ENCODE results near the gene PCBP3.

PCBP3 gene

DNA sequence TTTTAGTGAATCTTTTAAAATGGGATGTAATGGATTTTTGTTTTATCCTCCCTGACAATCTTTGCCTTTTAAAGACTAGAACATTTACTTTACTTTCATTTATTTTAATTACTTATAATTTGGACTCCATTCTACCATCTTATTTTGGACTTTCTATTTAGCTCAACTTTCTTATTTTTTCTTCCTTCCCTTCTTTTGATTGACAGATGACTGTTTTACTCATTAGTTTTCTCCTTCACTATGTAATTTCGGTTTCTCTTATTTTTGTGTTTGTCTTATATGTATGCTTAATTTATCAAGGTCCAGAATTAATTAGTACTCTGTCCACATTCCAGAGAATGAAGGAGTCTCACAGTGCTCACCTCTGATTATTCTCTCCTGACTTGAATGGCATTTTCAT, 109.9 kb downstream of the PCBP3 start:
- no peak for DNase-seq (ENCODE audit: low read depth, low spot score)

DNA sequence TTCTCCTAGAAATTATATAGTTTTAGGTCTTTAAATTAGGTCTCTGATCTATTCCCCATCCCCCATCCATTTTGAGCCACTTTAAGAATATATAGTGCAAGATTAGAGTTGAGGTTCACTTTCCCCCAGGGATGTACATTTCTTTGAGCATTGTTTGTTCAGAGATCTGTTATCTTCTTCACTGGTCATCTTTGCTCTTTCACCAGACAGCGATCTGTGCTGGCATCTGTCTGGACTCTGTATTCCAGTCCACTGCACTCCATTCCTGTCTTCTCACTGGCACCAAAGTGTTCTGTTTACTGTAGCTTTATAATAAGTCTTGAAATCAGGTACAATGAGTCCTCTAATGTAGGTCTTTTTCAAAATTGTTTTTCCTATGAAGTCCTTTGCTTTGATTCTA, 112.5 kb downstream of the PCBP3 start:
- no peak for DNase-seq (ENCODE audit: low read depth, low spot score)

DNA sequence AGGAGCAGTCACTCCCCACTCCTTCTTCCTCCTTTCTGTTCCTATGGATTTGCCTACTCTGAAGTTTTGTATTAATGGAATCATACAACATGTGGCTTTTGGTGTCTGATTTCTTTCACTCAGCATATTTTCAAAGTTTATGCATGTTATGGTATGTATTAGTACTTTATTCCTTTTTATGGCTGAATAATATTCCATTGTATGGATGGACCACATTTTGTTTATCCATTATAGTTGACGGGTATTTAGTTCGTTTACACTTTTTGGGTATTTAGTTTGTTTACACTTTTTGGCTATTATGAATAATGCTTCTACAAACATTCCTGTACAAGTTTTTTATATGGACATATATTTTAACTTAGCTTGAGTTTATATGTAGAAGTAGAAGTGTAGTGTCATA, 113.1 kb downstream of the PCBP3 start:
- no peak for DNase-seq (ENCODE audit: low read depth, low spot score)

DNA sequence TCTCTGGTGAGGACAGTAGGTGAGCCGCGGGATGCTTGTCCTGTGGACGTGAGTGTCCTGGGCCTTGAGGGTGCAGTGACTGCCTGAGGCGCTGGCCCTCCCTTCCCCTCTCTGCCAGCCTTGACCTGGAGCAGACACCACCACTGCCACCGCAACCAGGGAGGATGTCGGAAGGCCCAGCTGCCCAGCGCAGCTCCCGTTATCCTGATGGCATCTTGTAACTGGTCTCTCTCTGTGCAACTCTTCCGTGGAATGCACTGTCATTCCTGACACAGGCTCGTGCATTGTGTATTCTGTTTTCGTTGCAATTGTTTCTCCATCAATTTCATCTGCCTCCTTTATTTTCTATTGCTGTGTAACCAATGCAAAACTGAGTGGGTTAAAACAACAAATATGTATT, 118.2 kb downstream of the PCBP3 start:
- DNase-seq (ENCODE audit: low read depth, low spot score), result no peak

DNA sequence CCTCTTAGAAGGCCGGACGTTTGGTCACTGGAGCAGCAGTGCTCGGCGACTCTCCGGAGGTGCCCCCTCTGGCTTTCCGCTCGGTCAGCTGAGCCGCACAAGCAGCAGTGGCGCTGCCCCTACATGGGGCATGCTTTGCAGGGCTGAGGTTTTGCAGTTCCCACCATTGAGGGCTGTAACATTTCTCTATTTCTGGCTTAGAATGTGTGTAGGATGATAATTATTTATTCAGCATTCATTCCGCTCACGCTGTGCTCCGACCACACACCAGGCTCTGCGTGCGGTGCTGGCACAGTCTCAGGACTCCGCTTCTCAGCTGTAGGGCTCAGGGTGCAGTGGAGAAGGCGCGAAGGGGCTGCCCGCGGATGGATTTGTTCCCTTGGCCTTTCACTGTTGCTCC, 119.5 kb downstream of the PCBP3 start:
- DNase-seq (ENCODE audit: low read depth, low spot score), result no peak

DNA sequence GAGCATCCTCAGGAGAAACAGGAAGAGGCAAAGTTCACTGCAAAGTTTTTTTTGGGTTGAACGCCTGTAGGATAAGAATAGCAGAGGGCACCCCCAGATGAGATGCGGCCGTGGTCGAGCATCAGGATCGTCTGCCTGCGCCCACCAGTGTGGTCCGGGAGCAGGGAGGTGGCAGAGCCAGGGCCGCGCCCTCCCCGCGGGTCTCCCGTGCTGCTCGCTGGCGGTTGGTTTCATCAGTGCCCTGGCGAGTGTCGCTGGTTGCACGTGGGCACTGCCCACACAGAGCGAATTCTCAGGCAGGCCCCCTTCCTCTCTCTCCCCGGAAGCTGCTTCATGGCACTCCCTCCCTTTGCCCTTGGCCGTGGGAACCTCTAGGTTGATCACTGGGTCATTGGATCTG, 120.0 kb downstream of the PCBP3 start:
- DNase-seq (ENCODE audit: low read depth, low spot score), result no peak

- no peak for DNase-seq (ENCODE audit: low read depth, low spot score)
These were observed 121.3 kb downstream of the PCBP3 start for GRCh38 chr21:45764792-45765191.

GRCh38 chr21:45765375-45765774, 121.8 kb downstream of the PCBP3 start:
- DNase-seq (ENCODE audit: low read depth, low spot score), result no peak

DNA sequence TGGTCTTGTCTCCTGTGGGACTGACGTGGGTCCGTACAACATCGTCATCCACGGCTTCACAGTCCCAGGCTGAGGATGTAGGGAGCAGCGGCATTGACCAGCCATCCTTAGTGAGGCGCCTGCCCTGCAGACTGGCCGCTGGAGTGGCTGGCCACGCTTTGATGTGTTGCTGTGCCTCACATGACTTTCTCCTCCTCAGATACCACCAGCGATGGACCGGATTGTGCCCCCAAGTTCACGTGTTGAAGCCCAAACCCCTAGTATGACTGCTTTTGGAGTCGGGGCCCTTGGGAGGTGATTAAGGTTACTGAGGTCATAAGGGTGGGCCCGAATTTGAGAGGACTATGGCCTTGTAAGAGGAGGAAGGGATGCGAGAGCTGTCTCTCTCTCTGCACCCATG, 122.5 kb downstream of the PCBP3 start:
- DNase-seq (ENCODE audit: low read depth, low spot score), result no peak

DNA sequence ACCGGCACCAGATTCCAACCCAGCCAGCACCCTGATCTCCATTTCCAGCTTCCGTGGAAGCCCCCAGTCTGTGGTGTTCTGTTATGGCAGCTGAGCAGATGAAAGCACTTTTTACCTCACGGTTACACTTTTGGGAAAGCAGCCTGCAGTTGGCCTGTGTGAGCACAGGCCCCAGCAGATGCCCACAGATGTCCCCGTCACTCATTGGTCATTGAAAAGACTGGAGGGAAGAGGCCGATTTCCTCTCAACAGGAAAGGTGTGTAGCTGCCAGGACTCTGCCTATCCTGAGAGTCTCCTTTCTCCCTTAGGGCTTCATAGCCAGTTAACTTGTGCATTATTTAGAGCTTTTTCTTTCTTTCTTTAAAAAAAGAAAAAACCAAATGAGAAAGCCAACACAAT, 123.0 kb downstream of the PCBP3 start:
- DNase-seq (ENCODE audit: low read depth, low spot score), result no peak

DNA sequence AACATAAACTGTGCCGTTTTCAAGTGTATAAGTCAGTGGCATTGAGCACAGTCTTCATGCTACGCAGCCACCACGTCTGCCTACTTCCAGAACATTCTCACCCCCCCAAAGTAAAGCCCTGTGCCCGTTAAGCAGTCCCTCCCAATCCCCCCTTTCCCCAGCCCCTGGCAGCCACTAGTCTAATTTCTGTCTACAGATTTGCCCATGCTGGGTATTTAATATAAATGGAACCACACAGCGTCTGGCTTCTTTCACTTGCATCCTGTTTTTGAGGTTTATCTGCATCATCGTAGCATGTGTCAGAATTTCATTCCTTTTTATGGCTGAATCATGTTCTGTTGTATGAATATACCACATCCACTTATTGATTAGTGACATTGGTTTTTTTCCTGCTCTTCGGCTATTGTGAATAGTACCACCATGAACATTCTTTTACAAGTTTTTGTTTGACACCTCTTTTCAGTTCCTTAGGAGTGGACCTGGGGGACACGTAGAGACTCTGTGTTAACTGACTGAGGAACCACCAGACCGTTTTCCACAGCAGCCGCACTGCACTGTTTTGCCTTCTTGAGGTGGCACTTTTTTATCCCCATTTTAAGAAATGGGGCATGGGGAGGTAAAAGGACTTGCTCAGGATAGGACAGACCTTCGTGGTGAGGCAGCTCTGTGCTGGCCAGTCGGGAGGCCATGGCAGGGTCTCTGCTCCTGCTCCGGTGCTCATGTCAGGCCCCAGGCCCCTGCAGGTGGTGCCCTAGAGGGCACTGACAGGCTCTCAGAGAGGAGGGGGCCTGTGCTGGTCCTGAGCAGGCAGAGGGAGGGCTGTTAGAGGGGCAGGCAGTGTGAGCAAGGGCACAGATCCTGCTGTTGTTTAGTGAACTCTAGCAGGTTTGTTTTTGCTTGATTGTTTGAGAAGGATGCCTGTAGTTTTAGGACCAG, 123.8 kb downstream of the PCBP3 start:
- no peak for DNase-seq (ENCODE audit: low read depth, low spot score)

- DNase-seq (ENCODE audit: low read depth, low spot score), result no peak
These were observed 124.7 kb downstream of the PCBP3 start for GRCh38 chr21:45768011-45768739.

- no peak for DNase-seq (ENCODE audit: low read depth, low spot score)
These were observed 125.2 kb downstream of the PCBP3 start for GRCh38 chr21:45768740-45769048.

- no peak for DNase-seq (ENCODE audit: low read depth, low spot score)
These were observed 125.8 kb downstream of the PCBP3 start for GRCh38 chr21:45769294-45769693.

GRCh38 chr21:45769896-45770295, 126.4 kb downstream of the PCBP3 start:
- DNase-seq (ENCODE audit: low read depth, low spot score), result no peak

DNA sequence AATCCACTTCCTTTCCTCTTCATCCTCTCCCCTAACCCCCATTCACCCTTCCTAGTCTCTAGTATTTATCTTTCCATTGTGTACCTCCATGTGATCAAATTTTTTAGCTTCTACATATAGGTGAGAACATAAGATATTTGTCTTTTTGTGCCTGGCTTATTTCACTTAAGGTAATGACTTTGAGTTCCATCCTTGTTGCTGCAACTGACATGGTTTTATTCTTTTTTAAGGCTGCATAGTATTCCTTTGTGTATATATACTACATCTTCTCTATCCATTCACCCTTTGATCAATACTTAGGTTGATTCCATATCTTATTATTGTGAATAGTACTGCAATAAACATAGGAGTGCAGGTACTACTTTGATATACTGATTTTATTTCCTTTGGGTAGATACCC, 128.7 kb downstream of the PCBP3 start:
- DNase-seq (ENCODE audit: low read depth, low spot score), result no peak

DNA sequence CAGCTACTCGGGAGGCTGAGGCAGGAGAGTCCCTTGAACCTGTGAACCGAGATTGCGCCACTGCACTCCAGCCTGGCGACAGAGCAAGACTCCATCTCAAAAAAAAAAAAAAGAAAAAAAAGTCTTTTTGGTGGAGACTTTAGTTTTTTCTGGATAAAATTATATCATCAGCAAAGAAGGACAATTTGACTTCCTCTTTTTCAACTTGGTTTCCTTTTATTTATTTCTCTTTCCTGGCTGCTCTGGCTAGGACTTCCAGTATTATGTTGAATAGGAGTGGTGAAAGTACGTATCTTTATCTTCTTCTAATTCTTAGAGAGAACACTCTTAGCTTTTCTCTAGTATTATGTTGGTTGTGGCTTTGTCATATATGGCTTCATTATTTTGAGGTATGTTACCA, 130.8 kb downstream of the PCBP3 start:
- no peak for DNase-seq (ENCODE audit: low read depth, low spot score)

GRCh38 chr21:45776971-45777370, 133.4 kb downstream of the PCBP3 start:
- DNase-seq (ENCODE audit: low read depth, low spot score), result no peak

DNA sequence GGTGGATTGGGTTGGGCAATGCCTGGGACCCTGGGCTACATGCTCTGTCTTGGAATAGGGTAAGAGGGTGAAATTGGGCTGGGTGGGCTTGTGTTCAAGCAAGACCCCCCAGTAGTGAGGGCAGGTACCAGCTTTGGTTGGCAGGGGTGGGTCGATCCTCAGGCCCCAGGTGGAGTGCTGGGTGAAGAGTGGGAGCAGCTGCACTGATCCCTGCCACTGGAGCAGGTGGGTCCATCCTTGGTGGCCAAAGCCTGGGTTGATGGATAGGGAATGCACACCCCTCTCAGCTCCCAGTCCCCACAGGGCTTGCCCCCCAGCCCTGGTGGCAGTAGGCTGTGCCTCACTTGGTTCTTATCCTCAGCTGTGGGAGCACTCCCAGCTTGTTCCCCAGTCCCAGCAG, 135.2 kb downstream of the PCBP3 start:
- no peak for DNase-seq (ENCODE audit: low read depth, low spot score)

DNA sequence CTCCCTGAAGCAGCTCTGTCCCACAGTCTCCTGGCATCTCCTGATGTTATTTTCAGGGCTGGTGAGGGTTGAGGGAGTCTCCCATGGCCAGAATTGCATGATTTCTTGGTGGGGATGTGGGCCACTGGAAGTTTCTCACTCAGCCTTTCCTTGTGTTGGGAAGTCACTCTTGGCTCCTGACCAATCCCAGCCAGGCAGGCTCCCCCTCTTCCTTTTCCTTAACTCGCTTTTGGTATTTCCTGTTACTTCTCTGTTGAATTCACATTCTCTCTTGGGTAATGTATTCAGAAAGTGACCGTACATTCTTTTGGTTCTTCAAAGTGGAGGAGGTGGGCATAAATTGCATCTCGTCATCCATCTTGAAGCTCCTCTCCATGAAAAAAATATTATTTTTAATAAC, 135.7 kb downstream of the PCBP3 start:
- no peak for DNase-seq (ENCODE audit: low read depth, low spot score)

DNA sequence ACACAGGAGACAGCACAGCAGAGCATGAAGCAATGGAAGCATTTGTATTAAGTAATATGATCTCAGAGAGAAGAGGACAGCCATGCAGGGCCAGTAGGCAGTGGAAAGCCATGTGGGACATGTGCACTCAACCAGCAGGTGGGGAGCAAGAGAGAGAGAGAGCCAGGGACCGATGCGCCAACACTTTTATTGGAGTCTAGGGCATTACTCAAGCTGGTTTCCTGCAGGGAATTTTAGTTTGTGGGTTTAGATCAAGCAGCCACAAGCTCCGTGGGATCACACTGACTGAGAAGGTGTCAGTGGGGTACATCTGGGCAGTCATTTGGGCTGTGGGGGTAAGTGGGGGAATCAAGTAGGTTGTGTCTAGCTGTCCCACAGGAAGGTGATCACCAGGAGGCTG, 137.1 kb downstream of the PCBP3 start:
- no peak for DNase-seq (ENCODE audit: low read depth, low spot score)

DNA sequence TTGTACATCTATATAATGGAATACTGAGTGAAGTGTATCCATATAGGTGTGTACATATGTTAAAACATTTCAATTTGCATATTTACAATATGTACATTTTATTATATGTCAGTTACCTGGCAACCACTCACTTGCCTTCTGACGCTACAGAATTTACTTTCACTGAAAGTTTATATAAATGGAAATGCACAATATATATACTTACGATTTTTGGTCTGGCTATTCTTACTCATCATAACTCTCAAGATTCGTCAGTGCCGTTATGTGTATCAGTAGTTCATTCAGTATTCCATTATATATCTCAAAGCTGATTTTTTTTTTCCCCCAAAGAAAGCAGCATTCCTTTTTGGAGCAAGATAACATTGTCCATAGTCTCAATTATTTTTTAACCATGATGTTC, 138.2 kb downstream of the PCBP3 start:
- no peak for DNase-seq (ENCODE audit: low read depth, low spot score)

DNA sequence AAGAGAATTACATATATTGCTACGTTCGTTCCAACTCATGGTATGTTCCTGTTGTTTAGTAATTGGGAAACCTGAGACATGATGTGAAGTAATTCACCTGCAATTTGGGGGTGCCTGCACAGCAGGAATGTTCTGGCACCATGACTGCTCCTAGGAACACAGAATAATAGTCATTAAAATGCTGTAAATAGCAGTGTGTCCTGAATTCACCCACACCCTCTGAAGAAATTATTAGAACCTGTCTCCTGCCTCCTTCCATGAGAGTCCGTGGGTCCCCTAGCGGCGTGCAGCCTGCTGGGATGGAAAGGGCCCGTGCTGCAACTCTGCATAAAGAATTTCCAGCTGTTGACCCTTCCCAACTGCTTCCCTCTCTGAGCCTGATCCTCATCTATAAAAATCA, 143.1 kb downstream of the PCBP3 start:
- no peak for DNase-seq (ENCODE audit: low read depth, low spot score)
